Subcutaneous adipose tissue (tissue), 4 donors: Measurements from ENCODE around the gene OGG1. TPM values are rescaled to one million over a fixed set of nuclear protein-coding genes. Genes with fewer than 3 reads are reported as not detected.

Source experiments
- total RNA-seq, 4 donors: library from RNA; depleted of rRNA; stranded (reverse); fragments of >200 nt; gene quantifications; one replicate each; pipeline ENCODE4 v1.1.0, GENCODE V29; 2016
- TF ChIP-seq, protein P1 (sequence below): fragments of 450-650 bp; IDR thresholded peaks from one replicate; pipeline ENCODE4 v1.5.1; 2016; ENCODE audit warnings: low read depth, mild to moderate bottlenecking, control low read depth, antibody characterized with exemption, moderate library complexity

Gene OGG1
- total RNA-seq, 4 donors from 2014 or later = 16.0 to 23.0 (median 19.3) TPM

DNA sequence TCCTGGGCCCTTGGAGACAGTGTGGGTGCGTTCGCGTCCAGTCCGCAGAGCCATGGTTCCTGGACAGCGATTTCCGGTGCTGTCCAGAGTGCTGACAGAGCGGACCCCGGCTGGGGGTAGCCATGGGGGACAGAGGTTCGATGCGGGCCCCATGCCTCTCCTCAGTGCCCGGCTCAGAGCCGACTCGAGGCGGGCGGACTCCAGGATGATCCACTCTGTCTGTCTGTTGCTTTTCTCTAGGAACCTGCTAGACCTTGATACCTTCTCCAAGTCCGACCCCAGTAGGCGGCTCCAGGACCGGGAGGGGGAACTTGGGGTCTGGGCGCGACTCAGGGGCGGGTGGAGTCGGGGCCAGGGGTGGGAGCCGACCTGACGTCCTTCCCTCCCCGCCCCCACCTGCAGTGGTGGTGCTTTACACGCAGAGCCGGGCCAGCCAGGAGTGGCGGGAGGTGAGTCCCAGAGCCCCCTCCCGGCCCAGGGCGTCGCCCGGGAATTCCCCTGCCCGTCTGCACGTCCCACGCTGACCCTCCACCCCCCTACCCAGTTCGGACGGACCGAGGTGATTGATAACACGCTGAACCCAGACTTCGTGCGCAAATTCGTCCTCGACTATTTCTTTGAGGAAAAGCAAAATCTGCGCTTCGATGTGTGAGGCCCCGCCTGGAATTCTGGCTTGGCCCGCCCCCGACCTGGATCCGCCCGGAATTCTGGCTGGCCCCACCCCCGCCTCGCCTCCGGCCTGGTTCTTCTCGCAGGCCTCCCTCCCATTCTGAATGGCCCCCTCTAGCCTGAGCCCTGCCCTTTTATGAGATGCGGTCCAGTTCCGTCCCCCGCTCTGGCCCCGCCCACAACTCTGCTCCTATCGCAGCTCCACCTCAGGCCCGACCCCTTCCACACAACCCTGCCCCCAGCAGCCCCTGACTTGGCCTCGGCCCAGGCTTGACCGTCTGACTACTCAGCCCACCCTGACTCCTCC lies 45.1 kb upstream of the OGG1 start:
- TF ChIP-seq, protein P1, sequence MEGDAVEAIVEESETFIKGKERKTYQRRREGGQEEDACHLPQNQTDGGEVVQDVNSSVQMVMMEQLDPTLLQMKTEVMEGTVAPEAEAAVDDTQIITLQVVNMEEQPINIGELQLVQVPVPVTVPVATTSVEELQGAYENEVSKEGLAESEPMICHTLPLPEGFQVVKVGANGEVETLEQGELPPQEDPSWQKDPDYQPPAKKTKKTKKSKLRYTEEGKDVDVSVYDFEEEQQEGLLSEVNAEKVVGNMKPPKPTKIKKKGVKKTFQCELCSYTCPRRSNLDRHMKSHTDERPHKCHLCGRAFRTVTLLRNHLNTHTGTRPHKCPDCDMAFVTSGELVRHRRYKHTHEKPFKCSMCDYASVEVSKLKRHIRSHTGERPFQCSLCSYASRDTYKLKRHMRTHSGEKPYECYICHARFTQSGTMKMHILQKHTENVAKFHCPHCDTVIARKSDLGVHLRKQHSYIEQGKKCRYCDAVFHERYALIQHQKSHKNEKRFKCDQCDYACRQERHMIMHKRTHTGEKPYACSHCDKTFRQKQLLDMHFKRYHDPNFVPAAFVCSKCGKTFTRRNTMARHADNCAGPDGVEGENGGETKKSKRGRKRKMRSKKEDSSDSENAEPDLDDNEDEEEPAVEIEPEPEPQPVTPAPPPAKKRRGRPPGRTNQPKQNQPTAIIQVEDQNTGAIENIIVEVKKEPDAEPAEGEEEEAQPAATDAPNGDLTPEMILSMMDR = no peak

DNA sequence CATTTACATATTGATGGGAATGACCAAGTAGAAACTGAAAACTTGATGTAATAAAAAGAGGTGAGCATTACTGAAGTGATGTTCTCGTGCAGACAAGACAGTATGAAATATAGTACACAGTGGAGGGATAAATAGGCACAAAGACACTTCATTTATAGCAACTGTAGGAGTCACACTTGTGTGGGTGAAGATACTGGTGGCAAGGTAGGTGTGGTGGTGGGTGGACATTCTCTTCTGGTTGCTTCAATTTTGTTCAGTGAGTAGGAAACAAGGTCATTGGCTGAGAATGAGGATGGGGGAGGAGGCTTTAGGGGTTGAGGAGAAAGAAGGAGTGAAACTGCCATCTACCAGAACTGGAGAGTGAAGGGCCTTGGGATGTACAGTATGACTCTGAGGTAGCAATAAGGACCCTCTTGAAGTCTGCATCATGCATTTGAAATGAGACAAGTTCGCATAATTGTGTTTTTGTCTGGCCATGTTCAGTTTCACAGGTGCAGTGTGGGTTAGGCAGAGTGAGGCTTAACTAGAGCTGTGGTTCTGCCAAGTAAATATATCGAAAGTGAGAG lies 39.5 kb upstream of the OGG1 start:
- TF ChIP-seq, protein P1 = no peak

DNA sequence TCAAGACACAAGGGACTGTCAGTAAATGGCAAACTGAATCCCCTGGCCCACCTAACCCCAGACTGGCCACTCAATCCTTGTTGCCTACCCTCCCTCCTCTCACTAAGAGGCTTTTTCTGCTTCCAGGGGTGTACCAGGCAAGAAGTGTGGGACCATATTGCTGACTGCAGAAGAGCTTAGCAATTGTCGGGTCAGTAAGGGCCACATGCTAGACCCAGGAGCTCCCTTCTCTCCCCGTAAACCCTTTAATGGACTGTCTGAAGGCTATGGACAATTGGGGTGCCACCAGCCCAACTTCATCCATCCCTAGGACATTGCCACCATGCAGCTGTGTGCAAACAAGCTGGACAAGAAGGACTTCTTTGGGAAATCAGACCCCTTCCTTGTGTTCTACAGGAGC lies 37.3 kb upstream of the OGG1 start:
- TF ChIP-seq, protein P1 = no peak

DNA sequence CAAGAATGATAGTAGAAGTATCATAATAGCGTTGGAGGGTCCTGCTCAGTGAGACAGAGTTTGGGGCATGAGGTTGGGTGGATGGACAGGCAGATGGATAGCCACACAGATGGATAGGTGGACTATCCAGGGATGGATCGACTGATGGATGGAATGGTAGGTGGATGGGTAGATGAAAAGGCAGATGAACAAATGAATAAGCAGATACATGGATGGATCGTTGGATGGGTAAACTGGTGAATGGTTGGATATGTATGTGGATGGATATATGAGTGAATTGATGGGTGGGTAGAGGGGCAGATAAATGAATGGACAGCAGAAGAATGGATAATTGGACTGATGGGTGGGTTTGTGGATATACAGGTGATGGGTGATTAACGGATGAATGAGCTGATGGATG lies 36.6 kb upstream of the OGG1 start:
- TF ChIP-seq, protein P1 = no peak

DNA sequence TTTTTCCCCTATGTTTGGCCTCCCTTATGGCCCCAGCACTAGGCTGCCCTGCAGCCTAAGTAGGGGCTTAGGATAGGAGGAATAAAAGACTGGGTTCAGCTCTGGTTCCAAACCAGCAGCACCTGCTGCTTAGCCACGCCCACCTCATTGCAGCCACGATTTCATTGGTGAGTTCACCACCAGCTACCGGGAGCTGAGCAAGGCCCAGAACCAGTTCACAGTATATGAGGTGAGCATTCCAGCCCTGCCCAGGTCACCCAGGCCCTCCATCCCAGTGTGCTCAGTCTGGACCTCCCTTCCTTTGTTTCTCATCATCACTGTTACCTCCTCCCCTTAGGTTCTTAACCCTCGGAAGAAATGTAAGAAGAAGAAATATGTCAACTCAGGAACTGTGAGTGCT lies 34.6 kb upstream of the OGG1 start:
- TF ChIP-seq, protein P1 = no peak

DNA sequence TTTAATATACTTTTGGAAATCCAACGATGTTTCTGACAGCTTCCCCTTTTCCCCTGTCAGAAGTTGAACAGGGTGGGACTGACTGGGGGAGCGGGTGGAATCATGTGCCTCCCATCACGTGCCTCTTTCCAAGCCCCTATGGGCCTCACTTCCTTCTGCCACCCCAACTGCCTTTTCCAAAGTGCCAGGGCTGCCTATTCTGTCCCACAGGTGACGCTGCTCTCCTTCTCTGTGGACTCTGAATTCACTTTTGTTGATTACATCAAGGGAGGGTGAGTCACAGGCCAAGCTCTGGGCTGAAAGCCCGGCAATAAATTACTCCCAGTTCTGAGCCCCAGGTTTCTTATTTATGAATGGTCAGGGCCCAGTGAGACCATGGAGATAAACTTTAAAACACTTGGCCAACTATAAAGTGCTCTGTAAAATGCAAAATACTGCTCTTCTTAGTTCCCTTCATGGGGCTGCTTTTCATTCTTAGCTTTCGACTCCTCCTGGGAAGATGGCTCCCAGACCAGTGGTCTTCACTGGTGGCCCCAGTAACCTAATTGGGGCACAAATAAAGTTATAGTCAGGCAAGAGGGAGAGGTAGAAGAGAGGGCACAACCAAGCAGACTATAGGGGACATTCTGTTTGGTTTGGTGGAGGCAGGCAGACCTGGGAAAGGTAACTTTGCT lies 33.9 kb upstream of the OGG1 start:
- TF ChIP-seq, protein P1 = no peak
